Middle frontal gyrus (tissue), 1 donor: ENCODE results near the gene LIN54.
"Not testable (repeated sequence)": the region's sequence is repeated elsewhere in the genome, so short reads cannot be mapped to it uniquely, and the experiment has no call there.

ENCODE experiments used
- DNase-seq: peaks from one replicate; pipeline ENCODE4 v3.0.0-alpha.2; 2015; ENCODE audit warnings: low spot score; ENCODE audit errors: extremely low spot score

Gene LIN54

DNA sequence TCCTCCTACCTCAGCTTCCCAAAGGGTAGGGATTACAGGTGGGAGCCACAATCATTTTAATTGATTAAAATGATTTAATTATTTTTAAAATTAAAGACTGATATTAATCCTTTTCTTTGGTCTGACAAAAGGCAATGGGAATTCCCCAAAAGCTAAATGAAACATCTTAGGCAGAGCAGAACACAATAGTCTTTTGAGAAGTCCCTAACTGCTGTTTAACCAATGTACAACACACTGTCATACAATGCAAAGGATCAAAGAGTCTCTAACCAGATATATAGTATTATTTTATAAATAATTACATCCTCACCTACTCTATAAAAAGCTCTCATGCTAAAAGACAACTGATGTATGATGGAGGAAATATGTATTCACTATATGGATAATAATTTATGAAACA lies 63.1 kb downstream of the LIN54 start:
- DNase-seq, result no peak

DNA sequence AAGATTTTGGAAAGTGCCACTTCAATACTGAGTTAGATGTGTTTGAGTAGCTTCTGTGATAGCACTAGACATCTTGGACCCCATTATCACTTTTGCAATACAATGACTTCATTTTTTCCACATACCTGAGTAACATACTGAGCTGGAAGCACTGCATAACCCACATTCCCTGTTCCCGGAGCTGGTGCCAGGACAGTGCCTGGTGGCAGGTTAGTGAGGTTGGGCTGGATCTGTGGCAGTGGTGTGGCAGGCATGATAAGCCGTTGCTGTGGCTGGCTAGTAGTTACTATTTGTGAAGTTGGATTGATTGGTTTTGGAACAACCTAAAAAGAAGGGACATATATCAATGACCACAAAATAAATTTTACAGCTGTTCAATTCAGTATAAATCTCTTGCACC lies 71.2 kb downstream of the LIN54 start:
- no peak for DNase-seq

DNA sequence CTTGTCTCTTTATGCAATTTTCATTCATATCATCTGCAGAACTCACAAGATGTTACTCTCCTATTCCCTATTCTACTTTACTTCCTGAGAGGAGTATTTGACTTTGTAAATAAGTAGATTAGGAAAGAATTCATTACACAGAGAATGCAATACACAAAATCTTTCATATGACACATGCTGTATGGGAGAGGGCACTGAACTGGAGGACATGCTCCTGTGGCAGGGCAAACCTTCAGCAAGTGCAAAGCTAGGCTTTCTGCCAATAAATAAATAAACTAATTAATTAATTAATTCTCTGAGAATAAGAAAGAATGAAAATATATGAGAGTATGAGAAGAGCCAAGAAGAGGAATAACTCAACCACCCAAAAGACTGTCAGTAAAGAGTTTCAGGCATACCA lies 76.2 kb downstream of the LIN54 start:
- no peak for DNase-seq

DNA sequence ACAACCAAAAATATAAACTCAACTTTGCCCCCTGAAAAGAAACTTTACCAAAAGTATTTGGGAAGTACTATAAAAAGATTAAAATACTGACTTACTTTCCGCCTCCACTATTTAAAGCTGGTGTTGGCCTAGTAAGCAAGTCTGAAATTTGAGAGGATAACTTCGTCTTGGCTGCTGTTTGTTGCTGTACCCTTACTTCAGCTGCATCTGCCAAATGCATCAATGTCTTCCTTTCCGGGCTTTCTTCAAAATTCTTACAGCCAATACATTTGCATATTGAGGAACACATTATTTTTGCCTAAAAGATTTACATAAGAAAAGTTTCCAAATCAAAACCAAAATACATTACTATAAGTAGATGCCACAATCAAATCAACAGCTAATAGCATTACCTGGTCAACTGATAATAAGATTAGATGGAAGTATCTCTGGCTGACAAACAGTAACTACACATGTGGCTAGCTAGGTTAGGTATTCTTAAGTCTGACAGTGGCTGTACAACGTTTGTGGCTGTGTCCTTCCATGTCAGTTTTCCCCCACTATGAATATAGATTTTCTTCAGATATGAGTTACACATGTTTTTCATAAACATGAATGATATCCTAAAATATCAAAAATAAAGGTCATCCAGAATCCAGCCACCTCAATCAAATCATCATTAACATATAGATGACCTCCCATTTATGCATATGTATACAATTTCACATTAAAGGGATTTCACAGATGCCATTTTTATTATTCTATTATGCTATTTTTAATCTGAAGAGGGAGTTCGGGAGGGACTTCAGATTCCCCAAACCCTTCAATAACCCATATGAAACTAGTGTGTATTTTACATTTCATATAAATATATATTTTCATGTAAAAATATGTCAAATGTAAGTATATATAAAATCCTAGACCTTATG lies 79.5 kb downstream of the LIN54 start:
- DNase-seq, result no peak

DNA sequence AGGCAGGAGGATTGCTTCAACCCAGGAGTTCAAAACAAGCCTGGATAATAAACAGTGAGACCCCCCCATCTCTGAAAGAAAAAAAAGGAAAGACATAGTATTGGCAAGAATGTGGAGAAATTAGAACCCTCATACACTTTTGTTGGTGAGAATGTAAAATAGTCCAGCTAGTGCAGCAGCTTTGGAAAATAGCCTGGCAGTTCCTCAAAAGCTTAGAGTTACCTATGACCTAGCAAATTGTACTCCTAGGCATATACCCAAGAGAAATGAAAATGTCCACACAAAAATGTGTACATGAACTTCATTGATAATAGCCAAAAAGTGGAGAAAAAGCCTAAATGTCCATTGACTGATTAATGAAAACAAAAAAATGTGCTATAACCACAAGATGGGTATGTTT lies 88.8 kb downstream of the LIN54 start:
- no peak for DNase-seq

DNA sequence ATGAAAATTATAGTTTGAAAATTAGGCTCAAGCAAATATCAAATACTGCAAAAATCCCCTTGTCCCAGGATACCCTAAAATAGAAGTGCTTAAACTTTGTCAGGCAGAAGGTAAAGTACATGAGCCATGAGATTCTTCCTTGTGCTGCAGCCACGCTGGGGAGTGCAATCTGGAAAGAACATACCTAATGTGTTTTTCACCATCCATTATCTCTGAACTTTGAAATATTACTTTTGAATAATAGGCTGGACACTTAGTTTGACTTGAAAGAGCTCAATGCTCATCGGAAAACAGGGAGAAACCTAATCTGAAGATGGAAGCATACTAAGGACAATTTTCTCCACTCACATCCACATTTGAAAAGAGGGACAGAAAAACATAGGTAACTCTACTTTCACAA lies 91.2 kb downstream of the LIN54 start:
- no peak for DNase-seq

DNA sequence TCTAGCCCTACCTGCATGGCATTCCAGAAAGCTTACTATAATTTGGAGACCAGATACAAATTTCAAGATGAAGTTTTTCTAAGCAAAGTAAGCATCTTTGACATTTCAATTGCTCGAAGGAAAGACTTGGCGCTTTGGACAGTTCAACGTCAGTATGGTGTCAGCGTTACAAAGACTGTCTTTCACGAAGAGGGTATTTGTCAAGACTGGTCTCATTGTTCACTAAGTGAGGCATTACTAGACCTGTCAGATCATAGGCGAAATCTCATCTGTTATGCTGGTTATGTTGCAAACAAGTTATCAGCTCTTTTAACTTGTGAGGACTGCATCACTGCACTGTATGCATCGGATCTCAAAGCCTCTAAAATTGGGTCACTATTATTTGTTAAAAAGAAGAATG lies 92.5 kb downstream of the LIN54 start:
- no peak for DNase-seq

DNA sequence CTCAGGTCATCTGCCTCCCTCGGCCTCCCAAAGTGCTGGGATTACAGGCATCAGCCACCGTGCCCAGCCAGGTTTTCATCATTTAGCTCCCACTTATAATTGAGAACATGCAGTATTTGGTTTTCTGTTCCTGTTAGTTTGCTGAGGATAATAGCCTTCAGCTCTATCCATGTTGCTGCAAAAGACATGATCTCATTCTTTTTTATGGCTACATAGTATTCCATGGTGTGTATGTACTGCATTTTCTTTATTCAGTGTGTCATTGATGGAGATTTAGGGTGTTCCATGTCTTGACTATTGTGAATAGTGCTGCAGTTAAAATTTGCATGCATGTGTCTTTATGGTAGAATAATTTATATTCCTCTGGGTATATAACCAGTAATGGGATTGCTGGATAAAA lies 96.7 kb downstream of the LIN54 start:
- not testable (repeated sequence) for DNase-seq

DNA sequence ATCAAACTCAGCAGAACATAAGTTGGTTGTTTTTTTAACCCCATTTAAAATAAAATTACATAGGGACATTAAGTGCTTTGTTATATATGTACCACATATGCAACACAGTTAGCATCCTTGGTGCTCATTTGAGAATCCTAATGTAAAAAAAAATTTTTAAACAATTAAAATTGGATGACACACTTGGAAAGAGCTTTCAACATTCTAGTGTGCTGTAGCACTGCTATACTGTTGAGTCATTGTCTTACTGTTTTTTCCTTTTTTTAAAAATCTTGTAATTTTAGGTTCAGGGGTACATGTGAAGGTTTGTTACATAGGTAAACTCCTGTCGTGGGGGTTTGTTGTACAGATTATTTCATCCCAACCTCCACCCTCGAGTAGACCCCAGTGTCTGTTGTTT lies 97.3 kb downstream of the LIN54 start:
- no peak for DNase-seq

DNA sequence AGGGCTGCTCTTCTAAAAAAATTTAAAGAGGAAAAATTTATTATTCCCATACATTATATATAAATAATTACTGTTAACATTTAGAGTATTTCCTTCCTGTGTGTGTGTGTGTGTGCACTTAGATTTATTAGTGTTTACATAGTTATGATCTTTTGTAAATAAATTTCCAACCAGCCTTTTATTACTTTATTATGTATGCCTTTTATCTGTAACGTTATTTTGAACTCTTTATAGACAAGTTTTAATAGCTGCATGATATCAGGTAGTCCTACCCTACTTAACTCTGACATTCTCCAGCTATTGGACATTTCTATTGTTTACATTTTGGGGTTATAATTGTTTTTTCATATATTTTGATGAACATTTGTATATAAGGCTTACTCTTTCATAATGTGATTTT lies 101.3 kb downstream of the LIN54 start:
- no peak for DNase-seq

DNA sequence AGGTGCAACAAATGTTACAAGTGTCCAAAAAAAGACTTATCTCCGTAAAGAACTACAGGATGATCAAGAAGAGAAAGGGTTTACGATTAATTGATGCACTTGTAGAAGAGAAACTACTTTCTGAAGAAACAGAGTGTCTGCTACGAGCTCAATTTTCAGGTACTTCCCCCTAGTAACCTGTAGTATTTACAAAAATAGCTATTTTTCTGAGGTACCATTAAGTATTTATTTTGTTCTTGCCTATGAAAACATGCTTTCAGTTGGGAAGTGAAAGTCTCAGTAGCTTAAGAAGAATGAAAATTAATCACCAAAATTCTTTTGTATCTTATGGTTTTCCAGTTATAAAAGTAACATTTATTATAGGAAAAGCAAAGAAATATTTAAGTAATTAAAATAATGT lies 104.2 kb downstream of the LIN54 start:
- DNase-seq, result no peak

DNA sequence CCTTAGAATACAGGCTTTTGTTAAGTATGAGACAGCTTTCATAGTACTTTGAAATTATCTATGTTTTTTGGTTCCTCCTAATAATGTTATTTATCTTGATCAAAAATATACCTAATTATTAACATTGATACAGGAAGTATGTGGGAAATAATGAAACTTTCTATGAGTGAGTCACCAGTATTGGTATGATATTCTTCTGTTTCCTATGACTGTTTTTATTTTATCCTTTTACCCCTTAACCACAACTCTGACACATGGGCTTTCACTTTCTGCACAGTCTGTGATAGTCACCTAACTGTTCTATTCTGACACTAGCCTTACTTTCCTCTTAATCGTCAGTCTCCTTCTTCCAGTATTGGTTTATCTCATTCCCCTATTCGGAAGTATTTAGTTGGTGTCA lies 105.4 kb downstream of the LIN54 start:
- DNase-seq, result no peak

DNA sequence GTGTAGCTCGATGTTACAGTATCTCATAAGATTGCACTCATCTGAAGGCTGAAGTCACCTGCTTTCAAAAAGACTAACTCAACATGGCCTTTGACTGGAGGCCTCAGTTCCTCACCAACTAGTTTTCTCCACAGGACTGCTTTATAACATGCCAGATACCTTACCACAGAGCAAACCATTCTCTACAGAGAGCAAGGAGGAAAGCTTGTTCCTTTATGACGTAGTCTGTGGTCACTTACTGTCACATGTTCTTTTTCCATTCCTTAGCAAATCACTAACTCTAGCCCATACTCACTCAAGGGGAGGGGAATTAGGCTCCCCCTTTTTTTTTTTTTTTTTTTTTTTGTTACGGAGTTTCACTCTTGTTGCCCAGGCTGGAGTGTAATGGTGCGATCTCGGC lies 106.9 kb downstream of the LIN54 start:
- DNase-seq, result no peak

DNA sequence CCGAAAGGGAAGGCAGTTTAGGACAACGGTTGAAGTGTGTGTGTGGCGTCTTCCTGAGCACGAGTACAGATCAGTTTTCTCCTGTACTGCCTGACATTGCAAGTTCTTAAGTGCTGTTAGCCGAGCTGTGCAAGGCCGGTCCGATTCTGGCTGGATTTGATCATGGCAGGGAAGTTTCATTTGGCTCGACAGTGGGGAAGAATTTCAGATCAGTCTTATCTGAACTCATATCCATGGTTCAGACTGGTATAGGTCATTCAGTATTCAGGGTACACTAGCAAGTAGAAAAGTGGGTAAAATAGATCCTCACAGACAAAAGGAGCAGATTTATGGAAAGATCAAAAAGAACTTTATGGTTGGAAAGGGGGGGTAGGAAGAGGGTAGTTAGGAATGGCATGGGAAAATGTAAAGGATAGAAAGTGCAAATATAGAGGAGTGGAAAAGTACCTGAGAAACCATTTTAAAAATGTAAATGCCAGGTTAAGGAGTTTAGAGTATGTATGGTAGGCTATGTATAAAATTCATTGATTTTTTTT lies 109.4 kb downstream of the LIN54 start:
- no peak for DNase-seq

DNA sequence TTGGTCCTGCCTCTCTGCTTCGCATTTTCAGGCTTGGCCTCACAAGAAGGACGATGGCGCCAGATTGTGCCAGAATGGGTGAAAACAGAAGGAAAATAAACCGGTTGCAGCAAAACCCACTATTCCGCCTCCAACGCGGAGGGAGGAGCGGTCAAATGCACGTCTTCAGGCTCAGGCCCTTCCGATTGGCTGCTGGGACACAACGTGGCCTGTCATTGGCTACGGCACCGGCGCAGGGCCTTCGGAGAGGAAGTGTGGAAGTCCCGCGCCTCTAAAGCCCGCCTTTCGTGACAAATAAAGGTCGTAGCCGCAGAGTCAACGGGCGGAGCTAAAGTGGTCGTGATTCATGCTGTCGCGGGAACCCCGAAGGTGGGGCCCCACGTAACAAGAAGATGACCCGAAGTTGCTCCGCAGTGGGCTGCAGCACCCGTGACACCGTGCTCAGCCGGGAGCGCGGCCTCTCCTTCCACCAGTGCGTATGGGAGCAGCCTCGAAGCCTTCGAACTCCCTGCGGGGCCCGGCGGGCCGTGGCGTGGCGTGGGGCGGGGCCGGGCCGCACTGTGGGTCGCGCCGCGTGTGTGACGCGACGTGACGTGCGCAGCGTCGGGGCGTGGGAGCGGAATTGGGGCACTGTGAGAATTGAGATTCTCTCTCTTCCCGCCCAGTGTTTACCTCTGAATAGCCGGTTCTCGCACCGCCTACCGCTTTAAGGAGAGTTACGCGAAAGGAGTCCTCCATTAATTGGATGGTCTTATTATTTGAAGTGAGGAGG lies 110.0 kb downstream of the LIN54 start, which contains the start of gene THAP9:
THAP9 (plus strand) TSS at position 325 of the 772 bp plus-strand sequence; CDS start at position 393, 68 bp downstream.
- peak; percentile 100 for DNase-seq

DNA sequence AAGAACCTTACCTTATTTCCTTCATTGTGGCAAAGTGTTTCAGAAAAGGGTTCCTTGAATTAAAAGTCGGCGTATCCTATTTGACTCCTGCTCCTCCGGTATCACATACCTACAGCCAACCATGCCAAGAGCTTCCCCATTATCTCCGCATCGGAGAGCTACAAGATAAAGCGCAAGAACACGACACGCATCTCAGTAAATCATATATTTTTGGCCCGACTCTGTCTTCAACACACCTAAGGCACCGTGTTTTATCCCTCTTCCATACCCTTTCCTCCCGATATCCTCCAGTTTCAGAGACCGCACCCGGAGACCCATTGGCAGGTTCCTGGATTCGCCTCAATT lies 110.6 kb downstream of the LIN54 start:
- DNase-seq, result no peak

DNA sequence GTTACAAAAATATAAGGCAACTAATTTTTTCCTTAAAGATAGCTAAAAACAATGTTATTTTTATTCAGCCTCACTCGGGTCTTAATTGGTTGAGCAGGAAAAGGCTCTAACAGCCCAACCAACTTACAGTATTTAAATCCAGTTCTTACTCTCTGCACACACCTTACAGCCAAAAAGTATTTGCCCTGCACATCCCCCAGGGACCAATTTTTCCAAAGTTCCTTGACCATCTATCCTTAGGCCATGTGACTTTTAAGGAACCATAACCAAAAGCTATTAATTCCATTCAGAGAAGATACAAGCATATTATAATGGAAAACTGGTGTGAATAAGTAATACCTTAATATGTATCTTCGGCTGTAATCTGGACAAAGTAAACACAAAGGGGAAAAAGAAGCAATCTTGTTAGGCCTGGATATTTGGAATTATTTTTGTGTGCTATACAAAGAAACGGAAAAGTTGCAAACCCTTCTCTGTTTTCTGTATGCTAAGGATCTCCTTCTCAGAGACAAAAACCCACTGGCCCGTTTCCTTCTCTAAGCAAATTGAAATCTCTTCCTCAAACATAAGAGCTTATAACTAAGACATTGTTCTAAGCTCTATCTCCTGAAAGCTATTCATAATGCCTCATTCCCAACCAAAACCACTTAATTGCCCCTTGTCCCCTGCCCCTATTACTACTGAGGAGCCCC lies 111.1 kb downstream of the LIN54 start:
- DNase-seq, result no peak

DNA sequence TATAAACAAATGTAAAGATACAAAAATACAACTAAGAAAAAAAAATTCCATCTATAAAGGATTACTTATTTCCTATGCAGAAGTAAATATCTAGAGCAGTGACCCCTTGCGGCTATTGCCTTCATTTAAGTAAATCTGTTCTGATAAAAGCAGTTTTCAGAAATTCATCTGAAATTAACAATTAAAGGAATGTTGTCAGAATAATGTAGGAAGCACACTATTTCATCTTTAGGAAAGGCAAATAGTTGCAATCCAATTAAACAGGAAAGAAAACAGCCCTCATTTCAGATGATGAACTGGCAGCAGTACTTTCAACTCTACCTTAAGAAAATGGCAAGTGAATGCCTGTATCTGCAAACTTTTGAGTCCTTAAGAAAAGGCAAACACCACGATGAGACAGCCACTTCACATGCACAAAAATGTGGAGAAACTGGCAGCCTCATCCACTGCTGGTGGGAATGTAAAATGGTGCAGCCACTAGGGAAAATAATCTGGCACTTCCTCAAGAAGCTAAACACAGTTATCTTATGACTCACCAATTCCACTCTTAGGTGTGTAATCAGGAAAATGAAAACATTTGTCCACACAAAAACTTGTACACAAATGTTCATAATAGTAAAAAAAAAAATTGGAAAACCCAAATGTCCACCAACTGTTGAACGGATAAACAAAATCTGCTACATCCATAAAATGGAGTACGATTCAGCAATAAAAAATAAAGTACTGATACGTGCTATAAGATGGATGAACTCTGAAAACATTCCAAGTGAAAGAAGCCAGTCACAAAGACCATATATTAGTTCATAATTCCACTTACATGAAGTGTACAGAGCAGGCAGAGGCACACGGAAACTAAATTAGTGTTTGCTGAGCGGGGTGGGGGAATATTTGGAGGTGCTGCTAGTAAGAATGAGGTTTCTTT lies 112.0 kb downstream of the LIN54 start:
- DNase-seq, result no peak

DNA sequence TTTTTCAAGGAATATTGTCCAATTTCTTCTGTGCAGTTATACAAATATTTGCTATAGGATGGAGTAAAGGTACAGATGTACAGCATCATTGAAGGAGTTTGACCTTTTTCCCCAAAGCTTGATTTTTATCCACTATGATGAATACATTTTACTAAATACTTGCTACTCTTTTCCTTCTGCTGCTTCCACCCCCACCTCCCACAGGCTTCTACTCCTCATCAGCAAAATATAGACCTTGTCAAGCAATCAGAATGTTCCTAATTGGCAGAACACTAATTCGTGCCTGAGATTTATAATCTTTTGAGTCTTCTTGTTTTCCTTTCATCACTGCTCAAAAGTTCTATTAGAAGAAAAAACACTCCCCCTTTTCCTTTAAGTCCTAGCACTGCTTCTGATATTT lies 113.9 kb downstream of the LIN54 start:
- DNase-seq, result no peak

DNA sequence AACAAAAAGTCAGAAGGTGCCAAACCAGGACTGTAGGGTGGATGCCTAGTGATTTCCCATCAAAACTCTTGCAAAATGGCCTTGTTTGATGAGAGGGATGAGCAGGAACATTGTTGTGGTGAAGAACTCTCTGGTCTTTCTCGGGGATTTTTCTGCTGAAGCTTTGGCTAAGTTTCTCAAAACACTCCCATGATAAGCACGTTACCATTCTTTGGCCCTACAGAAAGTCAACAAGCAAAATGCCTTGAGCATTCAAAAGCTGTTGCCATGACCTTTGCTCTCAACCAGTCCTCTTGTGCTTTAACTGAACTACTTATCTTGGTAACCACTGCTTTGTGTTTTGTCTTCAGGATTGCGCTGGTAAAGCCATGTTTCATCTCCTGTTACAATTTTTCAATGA lies 116.7 kb downstream of the LIN54 start:
- DNase-seq, result no peak

DNA sequence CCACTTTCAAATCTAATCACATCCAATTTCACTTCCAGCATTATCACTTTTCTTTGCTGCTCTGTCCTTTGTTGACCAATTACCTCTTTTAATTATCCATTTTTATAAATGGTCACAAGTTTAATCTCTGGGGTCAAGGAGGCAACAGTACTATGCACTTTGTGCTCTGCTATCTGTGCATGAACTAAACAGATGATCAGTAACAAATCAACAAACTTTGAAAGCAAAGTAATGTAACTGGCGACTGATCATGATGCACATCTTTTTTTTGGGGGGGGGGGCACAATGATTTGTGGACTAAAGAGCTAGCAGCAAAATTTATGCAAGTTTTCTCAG lies 118.2 kb downstream of the LIN54 start:
- no peak for DNase-seq
